Measurements from ENCODE around the gene DIP2C.

- TF ChIP-seq, protein P1, sequence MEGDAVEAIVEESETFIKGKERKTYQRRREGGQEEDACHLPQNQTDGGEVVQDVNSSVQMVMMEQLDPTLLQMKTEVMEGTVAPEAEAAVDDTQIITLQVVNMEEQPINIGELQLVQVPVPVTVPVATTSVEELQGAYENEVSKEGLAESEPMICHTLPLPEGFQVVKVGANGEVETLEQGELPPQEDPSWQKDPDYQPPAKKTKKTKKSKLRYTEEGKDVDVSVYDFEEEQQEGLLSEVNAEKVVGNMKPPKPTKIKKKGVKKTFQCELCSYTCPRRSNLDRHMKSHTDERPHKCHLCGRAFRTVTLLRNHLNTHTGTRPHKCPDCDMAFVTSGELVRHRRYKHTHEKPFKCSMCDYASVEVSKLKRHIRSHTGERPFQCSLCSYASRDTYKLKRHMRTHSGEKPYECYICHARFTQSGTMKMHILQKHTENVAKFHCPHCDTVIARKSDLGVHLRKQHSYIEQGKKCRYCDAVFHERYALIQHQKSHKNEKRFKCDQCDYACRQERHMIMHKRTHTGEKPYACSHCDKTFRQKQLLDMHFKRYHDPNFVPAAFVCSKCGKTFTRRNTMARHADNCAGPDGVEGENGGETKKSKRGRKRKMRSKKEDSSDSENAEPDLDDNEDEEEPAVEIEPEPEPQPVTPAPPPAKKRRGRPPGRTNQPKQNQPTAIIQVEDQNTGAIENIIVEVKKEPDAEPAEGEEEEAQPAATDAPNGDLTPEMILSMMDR (IDR thresholded peaks at IDR 0.05) = no peak
- TF ChIP-seq POLR2A (IDR thresholded peaks at IDR 0.05) = no peak
Observed at GRCh38 chr10:662223-662605, 27.3 kb downstream of the DIP2C start.
